HepG2 (cell line): Measurements from ENCODE around the gene GJB1. TPM values are rescaled to one million over a fixed set of nuclear protein-coding genes. Genes with fewer than 3 reads are reported as not detected.

Source experiments
- BCL3 ChIP-seq: sonication (generic); formaldehyde crosslinking; IDR thresholded peaks from 2 replicates; pipeline ENCODE4 v1.5.1; 2020; ENCODE audit warnings: mild to moderate bottlenecking, missing genetic modification reagents, moderate library complexity
- DPF2 ChIP-seq: sonication (generic); formaldehyde crosslinking; IDR thresholded peaks from 2 replicates; pipeline ENCODE4 v1.4.0; 2020; ENCODE audit warnings: mild to moderate bottlenecking, low read depth, missing genetic modification reagents, borderline replicate concordance
- HDAC1 ChIP-seq: sonication (generic); formaldehyde crosslinking; IDR thresholded peaks from 2 replicates; pipeline ENCODE4 v1.5.1; 2020; ENCODE audit warnings: mild to moderate bottlenecking, missing genetic modification reagents
- HNF4G ChIP-seq, 2 experiments: sonication (generic) in 1 of 2; formaldehyde crosslinking in 1 of 2; IDR thresholded peaks; 2 replicates each; pipeline versions ENCODE4 v1.4.0 to v1.6.1; 2011 to 2020; ENCODE audit warnings: borderline replicate concordance in 2 of 2, low read depth in 2 of 2, mild to moderate bottlenecking in 2 of 2, low read length in 1 of 2, missing genetic modification reagents in 1 of 2, moderate library complexity in 1 of 2
- MED1 ChIP-seq: sonication (generic); formaldehyde crosslinking; IDR thresholded peaks from 2 replicates; pipeline ENCODE4 v1.4.0; 2020; ENCODE audit warnings: missing genetic modification reagents
- NR2C2 ChIP-seq: sonication (generic); formaldehyde crosslinking; IDR thresholded peaks from 2 replicates; pipeline ENCODE4 v1.4.0; 2020; ENCODE audit warnings: missing genetic modification reagents, mild to moderate bottlenecking, moderate library complexity, borderline replicate concordance
- RERE ChIP-seq: IDR thresholded peaks from 2 replicates; pipeline ENCODE4 v1.6.1; 2016; ENCODE audit warnings: low read depth, missing genetic modification reagents, missing compliant biosample characterization
- SP5 ChIP-seq: IDR thresholded peaks from 2 replicates; pipeline ENCODE4 v1.6.1; 2016; ENCODE audit warnings: low read depth, borderline replicate concordance
- TCF7 ChIP-seq: sonication (generic); IDR thresholded peaks from 2 replicates; pipeline ENCODE4 v1.6.1; 2016; ENCODE audit warnings: antibody characterized with exemption, low read depth
- ZNF292 ChIP-seq: sonication (generic); formaldehyde crosslinking; IDR thresholded peaks from 2 replicates; pipeline ENCODE4 v1.8.1; 2022; ENCODE audit warnings: mild to moderate bottlenecking, low read depth, missing genetic modification reagents, borderline replicate concordance
- ZNF337 ChIP-seq: sonication (generic); formaldehyde crosslinking; IDR thresholded peaks from 2 replicates; pipeline ENCODE4 v1.5.1; 2020; ENCODE audit warnings: missing genetic modification reagents, low read depth, mild to moderate bottlenecking, borderline replicate concordance
- ZNF800 ChIP-seq: sonication (generic); formaldehyde crosslinking; IDR thresholded peaks from 2 replicates; pipeline ENCODE4 v1.4.0; 2020; ENCODE audit warnings: missing genetic modification reagents
- polyA plus RNA-seq, 8 experiments: library from polyadenylated mRNA; depleted of rRNA in 3 of 8; stranded (reverse) in 7 of 8; unstranded in 1 of 8; fragments of >200 nt; fragmentation: Illumina TruSeq in 4 of 8; extraction: Trizol in 4 of 8; gene quantifications; 2 replicates each; pipeline versions ENCODE4 v1.2.1 to v1.2.3, GENCODE V29; 2011 to 2016; ENCODE audit warnings: low read depth in 4 of 8, missing spikeins in 1 of 8, mixed read lengths in 1 of 8; ENCODE audit not compliant: insufficient read depth in 1 of 8
- total RNA-seq, 5 experiments: library from RNA; depleted of rRNA; stranded (reverse); fragments of >200 nt; fragmentation: Illumina TruSeq; extraction: Trizol; gene quantifications; 2 replicates each; pipeline ENCODE4 v1.2.3, GENCODE V29; 2016; ENCODE audit warnings: low read depth in 1 of 5
- TF ChIP-seq, protein P1 (sequence below): sonication (generic); formaldehyde crosslinking; IDR thresholded peaks from 2 replicates; pipeline ENCODE4 v1.4.0; 2020; ENCODE audit warnings: missing genetic modification reagents, borderline replicate concordance
- TF ChIP-seq, protein P2 (sequence below): sonication (generic); formaldehyde crosslinking; IDR thresholded peaks from 2 replicates; pipeline ENCODE4 v1.4.0; 2020; ENCODE audit warnings: missing genetic modification reagents

Gene GJB1
- total and polyA plus RNA-seq, 2 of the 13 experiments (the other 11 are each of a cell fraction or from before 2014, with no cell fraction given): 111 to 161 TPM

DNA sequence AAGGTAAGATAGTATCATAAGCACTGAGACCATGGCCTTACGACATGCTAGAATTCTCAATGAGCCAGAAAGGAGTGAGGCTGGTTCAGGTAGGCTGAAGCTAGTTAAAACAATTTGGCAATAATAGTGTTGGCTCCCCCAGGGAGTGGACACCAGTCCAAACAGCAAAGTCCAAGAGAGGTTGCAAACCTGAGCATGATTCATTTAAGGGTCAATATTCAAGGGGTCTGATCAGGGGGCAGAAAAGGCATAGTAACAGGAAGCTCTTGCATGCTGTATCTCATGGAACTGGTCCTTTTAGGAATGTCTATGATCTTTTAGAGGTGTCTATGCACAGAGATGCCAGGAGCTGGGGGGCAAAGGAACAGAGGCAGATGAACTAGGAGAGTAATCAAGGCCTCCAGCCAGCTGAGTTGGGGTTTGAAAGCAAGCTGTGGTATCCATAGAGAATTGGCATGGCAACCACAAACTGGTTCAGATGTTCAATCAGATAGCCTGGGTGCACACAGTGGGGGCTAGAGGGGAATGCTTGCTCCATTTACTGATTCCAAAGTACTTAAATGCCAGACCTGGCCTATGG is 5.1 kb downstream of the GJB1 start (continued):
- TF ChIP-seq, protein P1, sequence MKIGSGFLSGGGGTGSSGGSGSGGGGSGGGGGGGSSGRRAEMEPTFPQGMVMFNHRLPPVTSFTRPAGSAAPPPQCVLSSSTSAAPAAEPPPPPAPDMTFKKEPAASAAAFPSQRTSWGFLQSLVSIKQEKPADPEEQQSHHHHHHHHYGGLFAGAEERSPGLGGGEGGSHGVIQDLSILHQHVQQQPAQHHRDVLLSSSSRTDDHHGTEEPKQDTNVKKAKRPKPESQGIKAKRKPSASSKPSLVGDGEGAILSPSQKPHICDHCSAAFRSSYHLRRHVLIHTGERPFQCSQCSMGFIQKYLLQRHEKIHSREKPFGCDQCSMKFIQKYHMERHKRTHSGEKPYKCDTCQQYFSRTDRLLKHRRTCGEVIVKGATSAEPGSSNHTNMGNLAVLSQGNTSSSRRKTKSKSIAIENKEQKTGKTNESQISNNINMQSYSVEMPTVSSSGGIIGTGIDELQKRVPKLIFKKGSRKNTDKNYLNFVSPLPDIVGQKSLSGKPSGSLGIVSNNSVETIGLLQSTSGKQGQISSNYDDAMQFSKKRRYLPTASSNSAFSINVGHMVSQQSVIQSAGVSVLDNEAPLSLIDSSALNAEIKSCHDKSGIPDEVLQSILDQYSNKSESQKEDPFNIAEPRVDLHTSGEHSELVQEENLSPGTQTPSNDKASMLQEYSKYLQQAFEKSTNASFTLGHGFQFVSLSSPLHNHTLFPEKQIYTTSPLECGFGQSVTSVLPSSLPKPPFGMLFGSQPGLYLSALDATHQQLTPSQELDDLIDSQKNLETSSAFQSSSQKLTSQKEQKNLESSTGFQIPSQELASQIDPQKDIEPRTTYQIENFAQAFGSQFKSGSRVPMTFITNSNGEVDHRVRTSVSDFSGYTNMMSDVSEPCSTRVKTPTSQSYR (CRISPR knock-in tag): peak; percentile 45; the same call in 1 of the 2 replicates
- TF ChIP-seq ZNF800 (CRISPR knock-in tag) (no peak), RERE (CRISPR knock-in tag) (0 out of 2 replicates have a peak, but pooled peaks have one; percentile 14), SP5 (CRISPR knock-in tag) (no peak), ZNF292 (CRISPR knock-in tag) (0 out of 2 replicates have a peak, but pooled peaks have one; percentile 48), HDAC1 (CRISPR knock-in tag) (peak; percentile 51), BCL3 (CRISPR knock-in tag) (no peak), DPF2 (CRISPR knock-in tag) (no peak; the same call in 1 of the 2 replicates), NR2C2 (CRISPR knock-in tag) (peak; percentile 38; the same call in 1 of the 2 replicates), TCF7 (peak; percentile 62), ZNF337 (CRISPR knock-in tag) (no peak), MED1 (peak; percentile 79), HNF4G (IDR thresholded peaks at IDR 0.05; ENCODE audit: borderline replicate concordance, low read depth, low read length) (peak; percentile 96), HNF4G (CRISPR knock-in tag; IDR thresholded peaks at IDR 0.05; ENCODE audit: borderline replicate concordance, low read depth) (peak; percentile 83; the same call in 1 of the 2 replicates)
- TF ChIP-seq, protein P2, sequence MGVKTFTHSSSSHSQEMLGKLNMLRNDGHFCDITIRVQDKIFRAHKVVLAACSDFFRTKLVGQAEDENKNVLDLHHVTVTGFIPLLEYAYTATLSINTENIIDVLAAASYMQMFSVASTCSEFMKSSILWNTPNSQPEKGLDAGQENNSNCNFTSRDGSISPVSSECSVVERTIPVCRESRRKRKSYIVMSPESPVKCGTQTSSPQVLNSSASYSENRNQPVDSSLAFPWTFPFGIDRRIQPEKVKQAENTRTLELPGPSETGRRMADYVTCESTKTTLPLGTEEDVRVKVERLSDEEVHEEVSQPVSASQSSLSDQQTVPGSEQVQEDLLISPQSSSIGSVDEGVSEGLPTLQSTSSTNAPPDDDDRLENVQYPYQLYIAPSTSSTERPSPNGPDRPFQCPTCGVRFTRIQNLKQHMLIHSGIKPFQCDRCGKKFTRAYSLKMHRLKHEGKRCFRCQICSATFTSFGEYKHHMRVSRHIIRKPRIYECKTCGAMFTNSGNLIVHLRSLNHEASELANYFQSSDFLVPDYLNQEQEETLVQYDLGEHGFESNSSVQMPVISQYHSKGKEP (CRISPR knock-in tag): no peak
